ENCODE results near the gene CYB5D1. TPM values are rescaled to one million over a fixed set of nuclear protein-coding genes. Genes with fewer than 3 reads are reported as not detected.

The CYB5D1 gene
- total RNA-seq, 1 experiment from 2014 or later, result 18.0 TPM

DNA sequence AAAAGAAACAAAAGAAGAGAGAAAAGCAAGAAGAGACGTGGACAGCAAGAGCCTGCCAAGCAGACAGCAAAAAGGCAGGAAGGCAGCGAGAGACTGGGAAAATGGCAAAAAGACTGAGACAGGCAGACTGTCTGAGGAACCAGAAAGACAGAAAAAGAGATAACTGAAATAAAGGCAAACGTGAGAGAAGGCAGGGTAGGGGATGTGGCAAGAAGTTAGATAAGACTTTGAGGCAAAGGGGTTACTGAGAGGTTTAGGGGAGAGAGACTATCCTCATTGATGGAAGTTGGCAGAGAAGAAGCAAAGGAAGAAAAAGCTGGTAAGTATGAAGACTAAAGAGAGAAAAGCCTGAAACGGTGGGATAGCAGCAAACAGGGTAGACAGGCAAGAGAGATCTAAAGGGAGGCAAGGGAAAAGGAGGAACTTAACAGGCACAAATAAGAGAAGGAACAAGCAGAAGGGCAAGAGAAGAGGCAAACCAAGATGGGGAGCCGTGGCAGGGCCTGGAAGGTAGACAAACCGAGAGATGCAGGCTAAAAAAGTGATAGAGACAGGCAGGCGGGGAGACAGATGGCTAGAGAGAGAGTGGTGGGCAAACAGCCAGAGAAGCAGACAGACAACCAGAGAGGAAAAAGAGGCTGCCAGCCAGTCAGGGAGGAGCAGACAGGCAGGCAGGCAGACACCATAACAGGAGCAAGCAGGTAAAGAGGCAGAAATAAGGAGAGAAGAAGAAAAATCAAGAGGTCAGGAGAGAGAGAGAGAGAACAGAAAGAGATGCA, 23.7 kb downstream of the CYB5D1 start:
- no peak overlapping the region for H2BK15ac ChIP-seq (ENCODE audit: low read depth, low read length)
- no peak overlapping the region for H2BK5ac ChIP-seq (ENCODE audit: insufficient read length, low read length)
- H3K18ac ChIP-seq (ENCODE audit: insufficient read length, low read depth, low read length), result no peak overlapping the region
- H3K9me3 ChIP-seq (ENCODE audit: control insufficient read depth, low read depth, low read length), result no peaks in the 10 kb centered on the region
- WGBS (ENCODE audit: extremely low coverage, insufficient read length, low lambda C conversion rate), result no CpG with 5 or more reads among the region's 7 CpGs
- no peak overlapping the region for H3T11ph ChIP-seq (ENCODE audit: low read length)
- H3K9ac ChIP-seq (ENCODE audit: extremely low read depth, insufficient read length, low read length), result no peak overlapping the region
- no peak overlapping the region for H4K8ac ChIP-seq (replicated peaks; ENCODE audit: insufficient read length, low read depth, low read length)
- no peak overlapping the region for H3K4me2 ChIP-seq (ENCODE audit: insufficient read depth, insufficient read length, low read length)
- H3K27ac ChIP-seq (ENCODE audit: insufficient read length, low read depth, low read length), result no peak overlapping the region
- H2BK20ac ChIP-seq (ENCODE audit: low read depth, low read length, poor library complexity, severe bottlenecking), result no peak overlapping the region
- Mint-ChIP-seq H3K9me3 (no peaks in the 10 kb centered on the region), H3K36me3 (ENCODE audit: insufficient read depth in 1 of 3, low read depth in 3 of 3) (peaks cover 0 to 4% (median 0%) of the 10 kb centered on the region in 3 experiments; a peak in 1 of 7 replicates), H3K27me3 (ENCODE audit: low read depth) (no peaks in the 10 kb centered on the region; the same call in none of the 2 replicates), H3K4me3 (no peak overlapping the region), H3K27ac (no peak overlapping the region), H3K4me1 (peaks cover 0 to 3% of the 10 kb centered on the region in 2 experiments; a peak in 3 of 4 replicates)
- no peaks in the 10 kb centered on the region for H3K79me2 ChIP-seq (ENCODE audit: insufficient read depth, low read length)
- DNase-seq, result peak; percentile 20
- no peak overlapping the region for H3K23ac ChIP-seq (ENCODE audit: insufficient read length, low read depth, low read length)
- H4K91ac ChIP-seq (ENCODE audit: insufficient read length, low read depth, low read length), result no peak overlapping the region
- no peak overlapping the region for H3K4ac ChIP-seq (ENCODE audit: low read depth, low read length)
- no peaks in the 10 kb centered on the region for H3K4me1 ChIP-seq (ENCODE audit: insufficient read depth, low read length)
- H3K14ac ChIP-seq (ENCODE audit: insufficient read depth, low read length), result no peak overlapping the region
- no peak overlapping the region for H2AFZ ChIP-seq (ENCODE audit: low read length)
- no peaks in the 10 kb centered on the region for H3K79me1 ChIP-seq (ENCODE audit: insufficient read depth, low read depth, low read length, poor library complexity, severe bottlenecking)
- H2BK12ac ChIP-seq (ENCODE audit: insufficient read length, low read depth, low read length), result no peak overlapping the region
- TF ChIP-seq, protein P1, sequence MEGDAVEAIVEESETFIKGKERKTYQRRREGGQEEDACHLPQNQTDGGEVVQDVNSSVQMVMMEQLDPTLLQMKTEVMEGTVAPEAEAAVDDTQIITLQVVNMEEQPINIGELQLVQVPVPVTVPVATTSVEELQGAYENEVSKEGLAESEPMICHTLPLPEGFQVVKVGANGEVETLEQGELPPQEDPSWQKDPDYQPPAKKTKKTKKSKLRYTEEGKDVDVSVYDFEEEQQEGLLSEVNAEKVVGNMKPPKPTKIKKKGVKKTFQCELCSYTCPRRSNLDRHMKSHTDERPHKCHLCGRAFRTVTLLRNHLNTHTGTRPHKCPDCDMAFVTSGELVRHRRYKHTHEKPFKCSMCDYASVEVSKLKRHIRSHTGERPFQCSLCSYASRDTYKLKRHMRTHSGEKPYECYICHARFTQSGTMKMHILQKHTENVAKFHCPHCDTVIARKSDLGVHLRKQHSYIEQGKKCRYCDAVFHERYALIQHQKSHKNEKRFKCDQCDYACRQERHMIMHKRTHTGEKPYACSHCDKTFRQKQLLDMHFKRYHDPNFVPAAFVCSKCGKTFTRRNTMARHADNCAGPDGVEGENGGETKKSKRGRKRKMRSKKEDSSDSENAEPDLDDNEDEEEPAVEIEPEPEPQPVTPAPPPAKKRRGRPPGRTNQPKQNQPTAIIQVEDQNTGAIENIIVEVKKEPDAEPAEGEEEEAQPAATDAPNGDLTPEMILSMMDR (conservative IDR thresholded peaks at IDR 0.05), result no peak
- H3K23me2 ChIP-seq (ENCODE audit: insufficient read length, low read depth, low read length, poor library complexity, severe bottlenecking), result peaks cover 11% of the 10 kb centered on the region
- no peaks in the 10 kb centered on the region; the same call in 1 of the 2 replicates for H3K27me3 ChIP-seq (ENCODE audit: insufficient read depth, low read length)
- H2AK5ac ChIP-seq (ENCODE audit: insufficient read length, low read length), result no peak overlapping the region
- H4K20me1 ChIP-seq (ENCODE audit: control insufficient read depth, insufficient read depth, insufficient read length), result no peaks in the 10 kb centered on the region
- H4K5ac ChIP-seq (ENCODE audit: insufficient read length, low read depth, low read length), result no peak overlapping the region
- H2BK120ac ChIP-seq (ENCODE audit: low read depth, low read length, poor library complexity, severe bottlenecking), result no peak overlapping the region
- H3K56ac ChIP-seq (ENCODE audit: insufficient read length, low read depth, low read length), result no peak overlapping the region
